ENCODE results near the gene SPATC1L.

Gene SPATC1L

GRCh38 chr21:46120301-46121285 lies 63.7 kb downstream of the SPATC1L start:
- DNase-seq (ENCODE audit: low spot score): no peak

GRCh38 chr21:46119637-46120271 lies 64.5 kb downstream of the SPATC1L start:
- DNase-seq (ENCODE audit: low spot score): no peak

- DNase-seq (ENCODE audit: low spot score): no peak
Measured at GRCh38 chr21:46119144-46119636, 65.1 kb downstream of the SPATC1L start.

DNA sequence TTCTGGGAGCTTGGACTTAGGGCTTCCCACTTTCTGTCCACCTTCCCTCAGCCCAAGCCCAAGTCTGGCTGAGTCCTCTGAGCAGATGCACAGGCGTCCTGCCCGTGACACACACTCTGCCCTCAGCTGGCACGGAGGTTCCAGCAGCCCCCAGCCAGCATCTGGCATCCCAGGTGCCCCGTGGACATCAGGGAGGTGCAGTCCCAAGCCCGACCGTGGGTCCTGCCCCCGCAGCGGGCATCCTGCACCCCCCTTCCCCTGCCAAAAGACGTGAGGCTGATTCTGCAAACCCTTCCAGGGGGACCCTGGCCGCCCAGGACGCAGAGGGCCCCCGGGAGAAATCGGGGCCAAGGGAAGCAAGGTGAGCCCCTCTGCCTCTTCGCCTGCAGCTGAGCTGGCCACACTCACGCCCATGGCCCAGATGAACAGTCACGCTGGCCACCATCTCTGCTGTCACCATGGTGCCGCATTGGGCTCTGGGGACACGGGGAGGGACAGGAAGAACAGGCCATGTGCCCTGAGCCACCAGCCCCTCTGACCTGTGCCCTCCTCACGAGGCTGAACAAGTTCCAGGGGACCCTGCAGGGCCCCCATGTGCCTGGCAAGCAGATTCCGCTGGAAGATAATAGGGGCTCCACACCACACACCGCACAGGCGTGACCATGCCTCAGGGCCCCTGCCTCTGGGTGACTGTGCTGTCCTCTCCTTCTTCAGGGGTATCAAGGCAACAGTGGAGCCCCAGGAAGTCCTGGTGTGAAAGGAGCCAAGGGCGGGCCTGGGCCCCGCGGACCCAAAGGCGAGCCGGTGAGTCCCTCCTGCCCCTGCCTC lies 65.7 kb downstream of the SPATC1L start:
- DNase-seq (ENCODE audit: low spot score): no peak

DNA sequence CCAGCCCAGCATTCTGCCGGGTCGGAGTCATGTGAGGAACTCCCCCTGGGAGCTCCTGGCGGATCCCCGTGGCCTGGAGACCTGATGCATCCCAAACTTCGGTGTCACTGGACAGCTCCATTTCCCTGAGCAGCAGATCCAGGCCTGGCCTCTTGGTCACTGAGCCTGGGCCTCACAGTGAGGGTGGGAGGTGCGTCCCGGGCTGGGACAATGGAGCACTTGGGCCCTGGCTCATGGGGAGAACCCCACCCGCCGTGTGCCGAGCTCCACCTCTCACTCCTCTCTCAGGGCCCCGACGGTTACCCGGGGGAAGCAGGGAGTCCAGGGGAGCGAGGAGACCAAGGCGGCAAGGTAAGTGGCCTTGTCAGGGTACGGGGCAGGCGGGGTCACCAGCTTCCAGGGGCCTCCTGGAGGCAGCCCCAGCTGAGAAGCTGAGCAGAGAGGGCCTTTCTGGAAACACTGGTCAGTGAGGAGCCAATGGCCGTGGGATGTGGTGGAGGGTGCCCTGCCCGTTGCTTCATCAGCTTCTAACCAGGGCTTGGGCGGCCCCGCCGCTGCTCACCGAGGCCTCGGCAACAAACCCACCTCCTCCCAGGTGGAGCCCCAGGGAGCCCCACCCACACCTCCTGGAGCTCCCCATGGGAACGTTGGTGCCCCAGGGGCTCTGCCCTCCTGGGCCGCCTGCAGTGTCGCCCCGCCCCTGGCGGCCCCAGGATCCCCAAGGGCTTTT lies 66.5 kb downstream of the SPATC1L start:
- DNase-seq (ENCODE audit: low spot score): no peak

- no peak for DNase-seq (ENCODE audit: low spot score)
Measured at GRCh38 chr21:46116776-46117585, 67.3 kb downstream of the SPATC1L start.

- no peak for DNase-seq (ENCODE audit: low spot score)
Measured at GRCh38 chr21:46116189-46116775, 68.0 kb downstream of the SPATC1L start.

GRCh38 chr21:46115441-46116188 lies 68.6 kb downstream of the SPATC1L start:
- DNase-seq (ENCODE audit: low spot score): no peak

DNA sequence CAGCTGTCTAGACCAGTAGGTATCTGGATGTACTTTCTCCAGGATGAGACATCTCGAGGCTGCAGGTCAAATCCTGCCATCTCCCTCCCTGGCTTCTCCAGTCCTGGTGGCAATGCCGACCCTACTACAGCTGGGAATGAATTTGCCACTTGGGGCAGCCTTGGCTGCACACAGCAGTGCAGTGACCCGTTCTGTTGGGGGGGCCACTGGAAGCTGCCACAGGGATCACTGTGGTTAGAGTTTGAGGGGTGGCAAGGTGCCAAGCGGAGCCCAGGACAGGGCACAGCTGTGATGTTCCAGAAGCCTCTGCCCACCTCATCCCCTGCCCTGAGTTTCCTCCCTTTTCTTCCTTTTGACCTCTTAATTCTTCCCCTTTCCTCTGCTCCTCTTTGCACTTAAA lies 69.3 kb downstream of the SPATC1L start:
- no peak for DNase-seq (ENCODE audit: low spot score)

- no peak for DNase-seq (ENCODE audit: low spot score)
Measured at GRCh38 chr21:46113497-46114176, 70.6 kb downstream of the SPATC1L start.

DNA sequence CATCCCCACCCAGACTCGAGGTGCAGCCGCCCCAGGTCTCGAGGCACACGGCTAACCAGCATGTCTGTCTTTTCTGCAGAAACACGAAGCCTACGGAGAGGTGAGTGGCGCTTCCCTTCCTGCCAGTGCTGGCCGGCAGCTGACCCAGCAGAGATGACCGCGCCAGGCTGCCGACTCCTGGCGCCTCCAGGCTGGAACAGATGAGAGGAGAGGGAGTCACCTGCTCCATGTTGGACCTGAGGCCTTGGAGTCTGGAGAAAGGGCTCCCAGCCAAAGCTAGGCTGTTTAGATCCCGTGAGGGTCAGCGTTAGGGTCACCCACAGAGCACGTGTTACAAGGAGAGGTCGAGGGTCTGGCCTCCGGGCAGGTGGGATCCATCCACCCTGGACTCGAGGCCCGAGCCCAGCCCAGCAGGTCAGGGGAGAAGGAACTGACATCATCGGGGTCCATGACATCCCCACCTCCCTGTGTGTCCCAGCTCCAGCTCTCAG lies 71.5 kb downstream of the SPATC1L start:
- DNase-seq (ENCODE audit: low spot score): no peak

GRCh38 chr21:46111857-46112724 lies 72.2 kb downstream of the SPATC1L start:
- no peak for DNase-seq (ENCODE audit: low spot score)

DNA sequence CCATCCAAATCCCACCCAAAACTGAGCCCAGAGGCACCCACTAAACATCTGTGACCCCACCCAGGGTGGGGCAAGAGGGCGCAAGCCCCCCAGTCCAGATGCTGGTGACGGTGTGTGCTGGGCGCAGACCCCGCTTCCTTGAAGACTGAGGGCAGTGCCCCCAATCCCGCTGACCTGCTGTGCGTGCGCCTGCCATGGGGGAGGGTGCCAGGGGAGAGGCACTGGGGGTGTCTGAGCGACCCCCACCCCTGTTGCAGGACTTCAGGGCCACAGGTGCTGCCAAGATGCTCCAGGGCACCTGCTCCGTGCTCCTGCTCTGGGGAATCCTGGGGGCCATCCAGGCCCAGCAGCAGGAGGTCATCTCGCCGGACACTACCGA lies 73.1 kb downstream of the SPATC1L start:
- no peak for DNase-seq (ENCODE audit: low spot score)
